T-helper 17 cell (primary cell): ENCODE measurements around the gene YWHAE. TPM values are rescaled to one million over a fixed set of nuclear protein-coding genes. Genes with fewer than 3 reads are reported as not detected.
"Not testable (repeated sequence)": the region's sequence is repeated elsewhere in the genome, so short reads cannot be mapped to it uniquely, and the experiment has no call there.

Experiments
- ATAC-seq: fragments of 150-1000 bp; cut with Tn5 transposase; 2 replicates; pipeline ENCODE4 v1.10.0; 2021; ENCODE audit warnings: mild to moderate bottlenecking, moderate library complexity
- DNase-seq, 3 donors: peaks; one replicate each; pipeline versions ENCODE4 v3.0.0 to v3.0.0-alpha.2; 2020 to 2021
- H3K9me3 ChIP-seq: one replicate; pipeline ENCODE4 v1.7.0; 2013; ENCODE audit warnings: low read length, mild to moderate bottlenecking; ENCODE audit not compliant: control insufficient read depth, poor library complexity, severe bottlenecking
- H3K27ac Mint-ChIP-seq: one replicate; pipeline ENCODE4 v1.8.0; 2022; ENCODE audit warnings: mild to moderate bottlenecking, moderate library complexity, mixed read lengths
- H3K27me3 Mint-ChIP-seq: one replicate; pipeline ENCODE4 v1.8.0; 2022; ENCODE audit warnings: mixed read lengths
- H3K36me3 Mint-ChIP-seq: one replicate; pipeline ENCODE4 v1.8.0; 2022; ENCODE audit warnings: low read depth, mixed read lengths
- H3K4me1 Mint-ChIP-seq: one replicate; pipeline ENCODE4 v1.8.0; 2022; ENCODE audit warnings: mild to moderate bottlenecking, mixed read lengths
- H3K4me3 Mint-ChIP-seq: one replicate; pipeline ENCODE4 v1.8.0; 2022; ENCODE audit warnings: mild to moderate bottlenecking, moderate library complexity, mixed read lengths
- total RNA-seq, 4 donors: library from RNA in 2 of 4; stranded (reverse) in 2 of 4; gene quantifications; one replicate each; pipeline ENCODE4 v1.2.3 and lab custom pipeline; 2022 to 2026

The YWHAE gene
- total RNA-seq, 2 donors from 2014 or later: 142 to 146 TPM

DNA sequence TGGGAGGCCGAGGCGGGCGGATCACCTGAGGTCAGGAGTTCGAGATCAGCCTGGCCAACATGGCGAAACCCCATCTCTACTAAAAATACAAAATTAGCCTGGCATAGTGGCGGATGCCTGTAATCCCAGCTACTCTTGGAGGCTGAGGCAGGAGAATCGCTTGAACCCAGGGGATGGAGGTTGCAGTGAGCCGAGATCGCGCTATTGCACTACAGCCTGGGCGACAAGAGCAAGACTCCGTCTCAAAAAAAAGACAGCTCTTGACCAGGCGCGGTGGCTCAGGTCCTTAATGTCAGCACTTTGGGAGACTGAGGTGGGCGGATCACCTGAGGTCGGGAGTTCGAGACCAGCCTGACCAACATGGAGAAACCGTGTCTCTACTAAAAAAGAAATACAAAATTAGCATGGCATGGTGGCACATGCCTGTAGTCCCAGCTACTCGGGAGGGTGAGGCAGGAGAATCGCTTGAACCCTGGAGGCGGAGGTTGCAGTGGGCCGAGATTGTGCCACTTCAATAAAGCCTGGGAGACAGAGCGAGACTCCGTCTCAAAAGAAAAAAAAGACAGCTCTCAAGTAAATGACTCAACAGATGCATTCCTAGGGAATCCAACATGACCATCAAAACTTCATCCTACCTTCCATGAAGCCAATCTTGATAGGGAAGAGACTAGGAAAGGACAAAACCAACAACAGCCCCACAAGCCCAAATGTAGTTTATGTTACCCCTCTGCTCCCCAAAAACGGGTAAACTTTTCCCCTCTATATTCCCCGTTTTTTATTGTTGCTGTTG, 4.0 kb downstream of the YWHAE start:
- Mint-ChIP-seq H3K4me3 (peak overlapping the region; percentile 49), H3K27ac (peak overlapping the region; percentile 98), H3K4me1 (peaks cover 33% of the 10 kb centered on the region)
- H3K36me3 Mint-ChIP-seq, H3K27me3 Mint-ChIP-seq, DNase-seq, ATAC-seq, H3K9me3 ChIP-seq: not testable (repeated sequence)

DNA sequence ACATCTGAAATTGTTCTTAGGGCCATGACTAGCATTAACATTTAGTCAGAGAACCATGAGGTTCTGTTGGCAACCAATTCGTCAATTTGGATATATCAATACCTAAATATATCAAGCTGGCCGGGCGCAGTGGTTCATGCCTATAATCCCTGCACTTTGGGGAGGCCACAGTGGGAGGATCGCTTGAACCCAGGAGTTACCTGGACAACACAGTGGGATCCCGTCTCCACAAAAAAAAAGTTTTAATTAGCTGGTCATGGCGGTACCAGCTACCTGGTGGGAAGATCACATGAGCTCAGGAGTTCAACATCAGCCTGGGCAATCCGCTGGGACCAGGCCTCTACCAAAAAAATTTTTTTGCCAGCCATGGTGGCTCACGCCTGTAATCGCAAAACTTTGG, 8.4 kb downstream of the YWHAE start:
- Mint-ChIP-seq H3K36me3 (peaks cover 2% of the 10 kb centered on the region), H3K27me3 (no peaks in the 10 kb centered on the region), H3K4me3 (peak overlapping the region; percentile 39), H3K27ac (peak overlapping the region; percentile 83), H3K4me1 (peaks cover 27% of the 10 kb centered on the region)
- no peaks in the 10 kb centered on the region for H3K9me3 ChIP-seq
- DNase-seq (no peak), ATAC-seq (no peak)

DNA sequence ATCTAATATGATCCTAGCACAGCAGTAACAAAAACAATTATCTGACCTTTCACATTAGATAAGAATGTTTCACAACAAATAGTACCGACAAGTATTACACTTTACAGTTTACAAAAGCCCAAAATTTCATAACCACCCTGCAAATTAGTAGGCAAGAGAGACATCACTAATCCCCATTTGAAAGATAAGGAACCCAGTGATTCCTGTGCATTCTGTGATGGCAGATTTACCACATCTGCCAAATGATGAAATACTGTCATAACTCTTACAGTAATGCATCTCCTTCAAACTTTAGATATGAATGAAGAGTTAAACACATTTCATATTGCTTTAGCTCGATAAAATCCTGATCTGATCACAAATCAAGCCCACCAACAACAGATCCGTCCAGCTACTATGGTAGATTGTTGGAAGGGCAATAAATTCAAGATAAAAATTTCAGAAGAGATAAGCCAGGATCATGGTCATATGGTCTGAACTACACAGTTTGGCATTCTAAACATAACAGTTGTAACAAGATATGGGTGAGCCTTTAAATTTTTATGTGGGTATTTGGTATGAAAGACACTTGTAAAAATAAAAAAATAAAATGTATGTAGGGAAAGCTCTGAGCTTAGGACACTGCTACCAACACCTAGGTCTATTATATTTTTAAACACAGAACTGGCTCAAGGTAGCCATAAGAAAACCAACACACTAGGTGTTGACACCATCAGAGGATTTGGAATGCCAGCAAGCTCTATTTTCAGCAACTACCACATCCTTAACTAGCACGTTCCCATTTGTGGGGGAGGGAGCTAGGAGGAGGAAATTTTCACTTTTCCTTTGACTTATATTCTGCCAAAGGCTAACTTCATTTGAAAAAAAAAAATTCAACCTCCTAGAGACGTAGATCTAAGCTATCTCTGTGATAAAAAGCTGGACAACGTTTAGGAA, 9.3 kb downstream of the YWHAE start:
- DNase-seq (no peak), ATAC-seq (no peak)
- H3K27ac Mint-ChIP-seq: peak overlapping the region; percentile 83
- H3K27me3 Mint-ChIP-seq: no peaks in the 10 kb centered on the region
- peak overlapping the region; percentile 47 for H3K4me3 Mint-ChIP-seq
- H3K4me1 Mint-ChIP-seq: peaks cover 32% of the 10 kb centered on the region
- H3K36me3 Mint-ChIP-seq: no peaks in the 10 kb centered on the region
- H3K9me3 ChIP-seq: no peaks in the 10 kb centered on the region

DNA sequence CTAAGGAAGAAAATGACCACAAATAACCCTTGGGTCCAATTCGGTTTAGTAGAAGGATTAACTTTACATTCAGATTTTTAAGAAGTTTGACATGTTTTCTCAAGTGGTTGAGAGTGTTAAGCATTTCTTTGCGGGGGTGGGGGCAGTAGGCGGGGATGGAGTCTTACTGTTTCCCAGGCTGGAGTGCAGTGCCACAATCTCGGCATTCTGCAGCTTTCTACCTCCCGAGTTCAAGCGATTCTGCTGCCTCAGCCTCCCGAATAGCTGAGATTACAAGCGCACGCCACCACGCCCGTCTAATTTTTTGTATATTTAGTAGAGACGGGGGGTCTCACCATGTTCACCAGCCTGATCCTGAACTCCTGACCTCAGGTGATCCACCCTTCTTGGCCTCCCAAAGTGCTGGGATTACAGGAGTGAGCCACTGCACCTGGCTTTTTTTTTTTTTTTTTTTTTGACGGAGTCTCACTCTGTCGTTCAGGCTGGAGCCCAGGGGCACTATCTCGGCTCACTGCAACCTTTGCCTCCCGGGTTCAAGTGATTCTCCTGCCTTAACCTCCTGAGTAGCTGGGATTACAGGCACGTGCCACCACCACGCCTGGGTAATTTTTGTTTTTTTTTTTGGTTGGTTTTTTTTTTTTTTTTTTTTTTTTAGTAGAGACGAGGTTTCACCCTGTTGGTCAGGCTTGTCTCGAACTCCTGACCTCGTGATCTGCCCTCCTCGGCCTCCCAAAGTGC, 12.4 kb downstream of the YWHAE start:
- H3K4me1 Mint-ChIP-seq: peaks cover 29% of the 10 kb centered on the region

DNA sequence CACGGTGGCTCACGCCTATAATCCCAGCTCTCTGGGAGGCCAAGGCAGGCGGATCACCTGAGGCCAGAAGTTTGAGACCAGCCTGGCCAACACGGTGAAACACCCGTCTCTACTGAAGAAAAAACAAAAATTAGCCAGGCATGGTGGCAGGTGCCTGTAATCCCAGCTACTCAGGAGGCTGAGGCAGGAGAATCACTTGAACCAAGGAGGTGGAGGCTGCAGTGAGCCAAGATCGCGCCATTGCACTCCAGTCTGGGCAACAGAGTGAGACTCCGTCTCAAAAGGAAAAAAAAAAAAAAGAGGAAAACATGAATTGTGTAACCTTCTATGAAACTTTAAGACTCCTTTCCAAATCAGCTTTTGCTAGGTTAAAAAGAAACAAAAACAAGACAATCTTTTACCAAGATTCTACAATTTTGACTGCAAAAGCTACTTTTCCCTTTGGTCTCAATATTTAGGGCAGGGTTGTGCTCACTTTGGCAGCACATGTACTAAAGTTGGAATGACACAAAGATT, 13.3 kb downstream of the YWHAE start:
- ATAC-seq, H3K36me3 Mint-ChIP-seq, H3K9me3 ChIP-seq, DNase-seq, H3K27me3 Mint-ChIP-seq: not testable (repeated sequence)
- Mint-ChIP-seq H3K4me3 (peak overlapping the region; percentile 66), H3K27ac (peak overlapping the region; percentile 78), H3K4me1 (peaks cover 28% of the 10 kb centered on the region)

More for the DNA sequence above, 12.4 kb downstream of the YWHAE start:
- DNase-seq, H3K9me3 ChIP-seq, H3K36me3 Mint-ChIP-seq, ATAC-seq, H3K27me3 Mint-ChIP-seq, H3K27ac Mint-ChIP-seq: not testable (repeated sequence)
- peak overlapping the region; percentile 66 for H3K4me3 Mint-ChIP-seq

DNA sequence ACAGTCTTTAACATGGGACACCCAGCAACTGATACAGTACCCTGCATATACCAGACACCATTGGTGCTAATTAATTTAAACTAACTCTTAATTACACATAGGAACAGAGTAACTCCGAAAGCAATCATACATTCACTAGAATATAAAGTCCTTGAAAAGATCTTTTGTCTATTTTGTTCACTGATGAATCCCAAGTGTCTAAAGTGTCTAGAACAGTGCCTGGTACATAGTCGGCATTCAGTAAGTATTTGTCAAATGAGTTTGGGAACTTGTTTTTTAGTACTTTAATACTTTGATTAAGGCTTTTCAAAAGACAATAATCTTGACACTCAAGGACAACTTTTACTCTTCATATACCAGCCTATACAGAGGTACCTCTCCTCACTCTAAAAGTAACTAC, 13.8 kb downstream of the YWHAE start:
- no peak for DNase-seq
- ATAC-seq: peak; percentile 47
- no peaks in the 10 kb centered on the region for H3K9me3 ChIP-seq
- Mint-ChIP-seq H3K4me3 (no peak overlapping the region), H3K27me3 (no peaks in the 10 kb centered on the region), H3K27ac (peak overlapping the region; percentile 78), H3K4me1 (peaks cover 31% of the 10 kb centered on the region), H3K36me3 (no peaks in the 10 kb centered on the region)

DNA sequence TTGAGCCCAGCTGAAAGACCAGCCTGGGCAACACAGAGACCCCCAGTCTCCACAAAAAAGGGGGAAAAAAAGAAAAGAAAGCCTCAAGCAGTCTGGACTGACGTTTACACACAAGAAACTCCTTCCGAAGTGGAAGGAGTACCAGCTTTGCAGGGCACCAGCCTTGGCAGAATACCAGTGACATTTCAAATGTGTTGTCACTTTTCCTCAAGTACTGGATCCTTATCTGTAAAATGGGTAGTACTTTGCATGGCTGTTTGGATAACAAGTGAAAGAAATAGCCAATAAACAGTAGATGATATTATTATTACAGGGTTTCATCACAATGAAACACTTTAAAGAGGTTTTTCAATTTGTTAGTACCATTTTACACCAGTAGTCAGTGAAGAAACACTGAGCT, 14.2 kb downstream of the YWHAE start:
- no peak overlapping the region for H3K4me3 Mint-ChIP-seq

DNA sequence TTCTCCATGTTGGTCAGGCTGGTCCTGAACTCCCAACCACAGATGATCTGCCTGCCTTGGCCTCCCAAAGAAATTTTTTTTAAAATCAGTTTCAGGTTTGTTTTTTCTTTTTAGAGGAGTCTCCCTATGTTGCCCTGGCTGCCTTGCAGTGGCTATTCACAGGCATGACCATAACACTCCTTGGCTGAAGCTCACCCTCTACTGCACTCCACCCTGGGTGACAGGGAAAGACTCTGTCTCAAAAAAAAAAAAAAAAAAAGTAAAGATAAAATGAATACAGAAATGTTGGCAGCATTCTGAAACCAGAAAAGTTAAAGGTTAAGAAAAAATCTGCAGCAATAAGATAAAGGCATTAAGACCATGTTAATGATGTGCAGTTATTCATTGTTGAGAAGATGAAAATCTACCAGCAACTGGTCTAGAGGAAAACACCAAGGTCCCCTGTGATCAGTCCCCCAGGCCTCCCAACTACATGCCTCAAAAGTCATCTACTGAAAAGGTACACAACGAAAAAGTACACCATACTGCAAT, 15.1 kb downstream of the YWHAE start:
- peak overlapping the region; percentile 43 for H3K27ac Mint-ChIP-seq
- DNase-seq: no peak
- no peaks in the 10 kb centered on the region for H3K9me3 ChIP-seq
- peaks cover 2% of the 10 kb centered on the region for H3K36me3 Mint-ChIP-seq
- peaks cover 36% of the 10 kb centered on the region for H3K4me1 Mint-ChIP-seq
- peak; percentile 23 for ATAC-seq
- H3K27me3 Mint-ChIP-seq: no peaks in the 10 kb centered on the region
- H3K4me3 Mint-ChIP-seq: no peak overlapping the region

More for the DNA sequence above, 14.2 kb downstream of the YWHAE start:
- ATAC-seq (peak; percentile 12), DNase-seq (no peak)
- no peaks in the 10 kb centered on the region for H3K9me3 ChIP-seq
- H3K4me1 Mint-ChIP-seq: peaks cover 33% of the 10 kb centered on the region
- H3K27ac Mint-ChIP-seq: peak overlapping the region; percentile 43
- no peaks in the 10 kb centered on the region for H3K27me3 Mint-ChIP-seq
- no peaks in the 10 kb centered on the region for H3K36me3 Mint-ChIP-seq

DNA sequence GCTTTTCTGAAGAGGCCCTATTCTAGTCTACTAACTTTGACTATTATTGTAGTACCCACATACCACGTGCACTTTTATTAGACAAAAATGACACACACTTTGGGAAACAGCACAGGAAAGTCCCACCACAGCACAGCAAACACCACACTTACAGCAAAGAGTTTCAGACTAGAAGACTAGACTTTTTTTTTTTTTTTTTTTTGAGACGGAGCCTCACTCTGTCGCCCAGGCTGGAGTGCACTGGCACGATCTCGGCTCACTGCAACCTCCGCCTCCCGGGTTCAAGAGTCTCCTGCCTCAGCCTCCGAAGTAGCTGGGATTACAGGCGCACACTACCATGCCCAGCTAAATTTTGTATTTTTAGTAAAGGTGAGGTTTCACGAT, 20.1 kb downstream of the YWHAE start:
- DNase-seq (peak in 1 of 3 donors; percentile 25), ATAC-seq (peak; percentile 82)
- Mint-ChIP-seq H3K4me3 (peak overlapping the region; percentile 52), H3K4me1 (peaks cover 60% of the 10 kb centered on the region), H3K27ac (peak overlapping the region; percentile 94), H3K27me3 (no peaks in the 10 kb centered on the region), H3K36me3 (peaks cover 2% of the 10 kb centered on the region)
- no peaks in the 10 kb centered on the region for H3K9me3 ChIP-seq

DNA sequence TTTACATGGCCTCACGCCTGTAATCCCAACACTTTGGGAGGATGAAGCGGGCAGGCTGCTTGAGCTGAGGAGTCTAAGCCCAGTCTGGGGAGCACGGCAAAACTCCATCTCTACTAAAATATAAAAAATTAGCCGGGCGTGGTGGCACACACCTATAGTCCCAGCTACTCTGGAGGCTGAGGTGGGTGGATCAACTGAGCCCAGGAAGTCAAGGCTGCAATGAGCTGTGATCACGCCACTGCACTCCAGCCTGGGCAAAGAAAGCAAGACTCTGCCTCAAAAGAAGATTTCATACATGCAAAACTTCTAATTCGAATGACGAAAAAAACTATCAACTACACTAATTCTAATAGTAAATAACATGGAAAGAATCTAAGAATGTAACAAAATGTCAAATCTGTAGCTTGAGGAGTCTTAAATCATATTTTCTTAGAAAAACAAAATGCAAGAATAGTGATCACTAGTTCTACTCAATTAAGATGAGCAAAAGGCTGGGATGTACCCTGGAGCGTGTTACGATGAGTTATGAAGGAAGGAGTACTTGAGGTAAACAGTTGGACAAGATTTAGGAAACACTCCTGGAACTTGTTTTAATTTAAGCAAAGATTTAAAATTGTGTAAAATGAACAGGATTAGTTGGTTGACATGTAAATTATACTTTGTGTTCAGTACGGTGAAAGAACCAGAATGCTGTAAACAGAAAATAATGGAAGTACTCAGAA, 20.7 kb downstream of the YWHAE start:
- no peaks in the 10 kb centered on the region for H3K9me3 ChIP-seq
- ATAC-seq (no peak), DNase-seq (no peak)
- Mint-ChIP-seq H3K4me3 (peak overlapping the region; percentile 52), H3K27me3 (no peaks in the 10 kb centered on the region), H3K36me3 (peaks cover 2% of the 10 kb centered on the region), H3K4me1 (peaks cover 66% of the 10 kb centered on the region), H3K27ac (peak overlapping the region; percentile 94)

DNA sequence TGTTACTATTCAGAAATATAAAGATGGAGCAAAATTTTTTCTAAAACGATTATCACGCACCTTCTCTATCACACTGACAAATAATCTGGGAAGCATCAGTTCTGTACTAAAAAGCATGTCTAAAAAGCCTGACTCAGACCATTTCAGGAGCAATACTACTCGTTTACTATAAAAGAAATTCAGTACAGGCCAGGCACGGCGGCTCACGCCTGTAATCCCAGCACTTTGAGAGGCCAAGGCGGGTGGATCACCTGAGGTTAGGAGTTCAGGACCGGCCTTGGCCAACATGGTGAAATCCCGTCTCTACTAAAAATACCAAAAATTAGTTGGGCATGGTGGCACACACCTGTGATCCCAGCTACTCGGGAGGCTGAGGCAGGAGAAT, 21.6 kb downstream of the YWHAE start:
- not testable (repeated sequence) for H3K4me3 Mint-ChIP-seq, H3K9me3 ChIP-seq, DNase-seq, H3K36me3 Mint-ChIP-seq, H3K27me3 Mint-ChIP-seq, ATAC-seq
- Mint-ChIP-seq H3K4me1 (peaks cover 67% of the 10 kb centered on the region), H3K27ac (peak overlapping the region; percentile 94)

DNA sequence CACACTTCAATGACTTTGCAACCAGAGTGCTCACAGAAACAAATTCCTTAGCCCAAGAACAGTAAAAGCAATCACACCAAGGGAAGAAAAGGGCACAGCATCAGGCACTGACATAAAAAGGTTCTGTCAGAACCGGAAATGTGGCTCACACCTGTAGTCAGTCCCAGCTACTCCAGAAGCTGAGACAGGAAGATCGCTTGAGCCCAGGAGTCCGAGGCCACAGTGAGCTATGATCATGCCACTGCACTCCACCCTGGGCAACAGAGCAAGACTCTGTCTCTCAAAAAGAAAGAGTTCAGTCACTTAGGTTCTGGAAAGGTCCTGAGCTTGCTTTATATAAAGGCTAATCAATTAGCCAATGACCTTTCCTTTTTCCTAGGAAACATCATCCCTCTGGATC, 22.7 kb downstream of the YWHAE start:
- Mint-ChIP-seq H3K36me3 (peaks cover 2% of the 10 kb centered on the region), H3K4me3 (peak overlapping the region; percentile 49), H3K4me1 (peaks cover 75% of the 10 kb centered on the region), H3K27me3 (no peaks in the 10 kb centered on the region), H3K27ac (peak overlapping the region; percentile 94)
- DNase-seq (no peak), ATAC-seq (no peak)
- no peaks in the 10 kb centered on the region for H3K9me3 ChIP-seq
